SH-SY5Y (cell line): ENCODE data around the gene ABCD3.

Source experiments
- GATA2 ChIP-seq: IDR thresholded peaks from 2 replicates; pipeline ENCODE4 v1.6.1; 2011; ENCODE audit warnings: mild to moderate bottlenecking, low read depth, low read length
- GATA3 ChIP-seq: IDR thresholded peaks from 2 replicates; pipeline ENCODE4 v1.6.1; 2011; ENCODE audit warnings: low read depth, mild to moderate bottlenecking, low read length, moderate library complexity

DNA sequence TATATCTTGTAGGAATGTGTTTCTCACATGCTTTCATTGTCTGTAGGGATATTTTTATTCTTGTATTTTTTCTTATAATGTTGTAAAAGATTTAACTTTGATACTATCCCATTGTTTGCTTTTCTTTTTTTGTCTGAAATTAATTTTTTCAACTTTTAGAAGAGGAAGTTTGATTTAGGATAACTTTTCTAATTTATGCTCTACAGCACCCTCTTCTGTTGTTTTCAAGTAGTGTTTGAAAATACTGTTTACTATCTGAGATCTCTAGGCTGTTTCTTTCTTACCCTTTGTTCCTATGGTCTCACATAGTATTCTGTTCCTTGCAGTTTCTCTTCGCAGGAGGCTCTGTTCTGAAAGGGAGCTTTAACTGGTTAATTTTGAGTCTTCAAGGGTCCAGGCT is 21.9 kb downstream of the ABCD3 start:
- no peak for TF ChIP-seq GATA3
- no peak for TF ChIP-seq GATA2
